Measurements from ENCODE around the gene IBA57. TPM values are rescaled to one million over a fixed set of nuclear protein-coding genes. Genes with fewer than 3 reads are reported as not detected.

The IBA57 gene
- polyA plus RNA-seq: 1 to 10 TPM; 2.0 to 4.4 (median 2.0) TPM

DNA sequence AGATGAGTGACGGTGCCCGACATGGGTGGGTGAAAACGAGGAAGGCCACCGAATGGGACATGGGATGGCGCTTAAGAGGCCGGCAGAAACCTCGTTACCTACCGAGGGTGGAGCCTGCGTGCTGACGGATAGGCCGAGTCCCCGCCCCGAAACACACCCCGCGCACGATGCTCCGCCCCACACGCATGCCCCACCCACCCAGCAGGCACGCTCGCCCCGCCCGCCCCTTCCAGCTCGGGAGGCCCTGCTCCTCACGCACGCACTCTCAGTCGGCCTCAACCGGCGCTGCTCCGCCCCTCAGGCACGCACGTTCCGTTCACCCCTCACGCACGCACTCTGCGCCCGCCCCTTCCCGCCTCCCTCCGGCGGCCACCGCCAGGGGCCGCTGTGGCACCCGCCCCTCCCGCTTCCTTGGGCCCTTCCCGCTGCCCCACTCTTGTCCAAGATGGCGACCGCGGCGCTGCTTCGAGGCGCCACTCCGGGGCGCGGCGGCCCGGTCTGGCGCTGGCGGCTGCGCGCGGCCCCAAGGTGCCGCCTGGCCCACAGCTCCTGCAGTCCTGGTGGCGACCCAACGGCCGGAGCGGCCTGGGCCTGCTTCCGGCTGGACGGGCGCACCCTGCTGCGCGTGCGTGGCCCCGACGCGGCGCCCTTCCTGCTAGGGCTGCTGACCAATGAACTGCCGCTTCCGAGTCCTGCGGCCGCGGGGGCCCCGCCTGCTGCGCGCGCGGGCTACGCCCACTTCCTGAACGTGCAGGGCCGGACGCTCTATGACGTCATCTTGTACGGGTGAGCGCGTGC, at the start of gene IBA57:
IBA57 (plus strand) TSS at position 433 of the 798 bp plus-strand sequence; CDS start at position 446, 13 bp downstream.
- H3K27me3 Mint-ChIP-seq (ENCODE audit: low read depth in 3 of 3): peaks cover 4 to 13% (median 10%) of the 10 kb centered on the region in 3 donors
- no peaks in the 10 kb centered on the region for H3K9me3 Mint-ChIP-seq
- H3K27ac Mint-ChIP-seq: peak within 1 kb of the TSS; percentile 88 to 99 (median 96)
- peak; percentile 100 for DNase-seq
- H3K4me3 Mint-ChIP-seq: peak within 1 kb of the TSS; percentile 89 to 96 (median 91)
- H3K4me1 Mint-ChIP-seq: peaks cover 20 to 29% of the 10 kb centered on the region in 2 donors
- H3K36me3 Mint-ChIP-seq: no peaks in the 10 kb centered on the region

DNA sequence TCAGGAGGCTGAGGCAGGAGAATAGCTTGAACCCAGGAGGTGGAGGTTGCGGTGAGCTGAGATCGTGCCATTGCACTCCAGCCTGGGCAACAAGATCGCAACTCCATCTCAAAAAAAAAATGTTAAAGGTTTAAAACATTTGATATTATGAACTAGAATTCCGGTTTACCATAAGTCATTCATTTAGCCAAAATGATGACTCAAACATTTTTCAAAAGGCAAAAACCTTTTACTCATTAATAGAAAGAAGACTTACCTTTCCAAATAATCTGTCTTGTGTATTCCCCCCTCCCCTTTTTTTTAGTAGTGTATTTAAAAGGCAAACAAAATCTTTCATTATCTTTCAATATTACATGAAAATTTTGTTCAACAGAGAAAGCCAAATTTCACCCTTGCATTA, 48.3 kb upstream of the IBA57 start:
- Mint-ChIP-seq H3K4me3 (no peak overlapping the region), H3K36me3 (no peaks in the 10 kb centered on the region), H3K9me3 (no peaks in the 10 kb centered on the region), H3K27ac (no peak overlapping the region), H3K4me1 (no peaks in the 10 kb centered on the region), H3K27me3 (ENCODE audit: low read depth in 3 of 3) (peaks cover 0 to 5% (median 2%) of the 10 kb centered on the region in 3 donors)
- no peak for DNase-seq

DNA sequence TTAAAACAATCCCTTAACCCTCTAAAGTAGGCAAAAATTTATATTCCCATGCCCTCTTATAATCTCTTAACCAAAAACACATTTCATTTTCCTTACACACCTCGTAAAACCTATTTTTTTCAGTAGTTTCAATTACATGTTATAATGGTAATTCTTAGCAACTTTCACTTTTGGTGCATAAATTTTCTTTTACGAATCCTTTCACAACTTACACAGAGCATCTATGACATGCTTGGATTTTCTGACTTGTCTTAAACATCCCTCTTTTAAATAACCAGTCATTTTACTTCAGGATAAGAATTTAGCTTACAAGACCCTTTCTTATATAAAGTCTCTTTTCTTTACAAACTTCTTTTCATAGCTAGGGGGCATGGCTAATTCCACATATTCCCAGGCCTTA, 47.6 kb upstream of the IBA57 start:
- Mint-ChIP-seq H3K4me1 (no peaks in the 10 kb centered on the region), H3K36me3 (no peaks in the 10 kb centered on the region), H3K4me3 (no peak overlapping the region), H3K27ac (no peak overlapping the region), H3K9me3 (no peaks in the 10 kb centered on the region), H3K27me3 (ENCODE audit: low read depth in 3 of 3) (peaks cover 0 to 5% (median 2%) of the 10 kb centered on the region in 3 donors)
- no peak for DNase-seq

DNA sequence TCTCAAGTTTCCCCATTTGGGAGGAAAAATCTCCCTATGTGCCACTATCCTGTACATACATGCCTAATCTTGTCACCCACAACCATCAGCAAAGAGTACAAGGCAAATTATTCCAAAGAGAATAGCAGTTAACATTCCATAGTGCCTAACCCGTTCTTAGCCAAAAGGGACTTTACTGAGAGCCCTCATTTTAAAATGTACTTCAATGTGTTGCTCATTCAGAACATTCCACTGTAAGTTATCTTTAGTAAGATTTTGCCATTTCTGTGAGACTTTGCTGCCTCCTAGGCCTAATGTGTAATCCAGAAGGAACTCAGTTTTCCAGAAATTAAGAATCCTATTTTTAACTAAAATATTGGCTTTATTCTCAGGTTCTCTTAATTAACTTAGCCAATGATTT, 45.3 kb upstream of the IBA57 start:
- peaks cover 0 to 5% (median 2%) of the 10 kb centered on the region in 3 donors for H3K27me3 Mint-ChIP-seq (ENCODE audit: low read depth in 3 of 3)
- no peaks in the 10 kb centered on the region for H3K9me3 Mint-ChIP-seq
- no peak overlapping the region for H3K4me3 Mint-ChIP-seq
- no peaks in the 10 kb centered on the region for H3K36me3 Mint-ChIP-seq
- H3K4me1 Mint-ChIP-seq: no peaks in the 10 kb centered on the region
- DNase-seq: no peak
- peak overlapping the region in 1 of 6 donors; percentile 16 for H3K27ac Mint-ChIP-seq

DNA sequence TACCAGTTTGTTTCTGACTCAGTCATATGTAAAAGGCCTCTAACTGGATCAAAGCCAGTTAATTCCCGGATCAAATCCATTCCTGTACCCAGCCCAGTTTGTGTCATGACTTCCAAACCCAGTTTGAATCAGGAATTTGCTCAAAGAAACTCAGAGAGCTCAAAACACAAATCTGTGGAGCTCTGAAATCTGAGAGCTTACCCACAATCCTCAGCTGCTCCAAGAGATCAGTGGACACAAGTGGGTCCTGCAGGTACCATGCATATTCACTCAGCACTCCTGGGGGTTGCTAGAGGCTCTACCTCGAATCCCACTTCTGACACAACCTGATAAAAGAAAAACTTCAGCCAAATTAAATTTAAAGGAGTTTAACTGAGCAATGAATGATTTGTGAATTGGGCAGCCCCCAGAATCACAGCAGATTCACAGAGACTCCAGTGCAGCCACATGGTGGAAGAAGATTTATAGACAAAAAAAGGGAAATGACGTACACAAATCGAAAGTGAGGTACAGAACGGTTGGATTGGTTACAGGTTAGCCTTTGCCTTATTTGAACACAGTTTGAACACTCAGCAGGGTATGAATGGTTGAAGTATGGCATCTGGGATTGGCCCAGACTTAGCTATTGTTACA, 44.6 kb upstream of the IBA57 start:
- no peak overlapping the region for H3K4me3 Mint-ChIP-seq
- peak overlapping the region in 1 of 6 donors; percentile 16 for H3K27ac Mint-ChIP-seq
- no peak for DNase-seq
- no peaks in the 10 kb centered on the region for H3K9me3 Mint-ChIP-seq
- no peaks in the 10 kb centered on the region for H3K36me3 Mint-ChIP-seq
- no peaks in the 10 kb centered on the region for H3K4me1 Mint-ChIP-seq
- peaks cover 0 to 5% (median 2%) of the 10 kb centered on the region in 3 donors for H3K27me3 Mint-ChIP-seq (ENCODE audit: low read depth in 3 of 3)

DNA sequence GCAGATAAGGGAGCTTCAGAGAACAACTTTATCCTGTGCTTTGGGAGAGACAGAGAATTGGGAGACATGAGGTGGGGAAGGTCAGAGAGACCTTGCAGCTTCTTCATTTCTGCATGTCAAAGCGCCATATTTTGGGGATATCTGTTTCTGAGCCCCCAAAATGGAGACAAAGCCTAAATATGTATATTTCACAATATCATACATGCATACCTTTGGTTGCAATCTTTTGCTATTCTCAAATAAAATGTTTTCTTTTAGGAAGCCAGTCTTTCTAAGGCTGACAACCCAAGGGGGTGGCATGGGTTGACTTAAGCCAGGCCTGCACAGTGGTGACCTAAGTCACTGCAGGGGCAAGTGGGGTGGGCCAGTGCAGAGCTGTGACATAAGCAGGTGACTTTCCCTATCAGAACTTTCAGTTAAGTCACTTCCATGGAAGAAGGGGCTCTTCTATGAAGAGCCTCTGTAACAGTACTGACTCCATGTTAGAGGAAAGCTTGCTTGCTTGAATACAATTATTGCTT, 42.6 kb upstream of the IBA57 start:
- no peaks in the 10 kb centered on the region for H3K9me3 Mint-ChIP-seq
- H3K4me3 Mint-ChIP-seq: no peak overlapping the region
- no peaks in the 10 kb centered on the region for H3K4me1 Mint-ChIP-seq
- DNase-seq: no peak
- no peaks in the 10 kb centered on the region for H3K36me3 Mint-ChIP-seq
- peaks cover 2 to 5% (median 2%) of the 10 kb centered on the region in 3 donors for H3K27me3 Mint-ChIP-seq (ENCODE audit: low read depth in 3 of 3)
- H3K27ac Mint-ChIP-seq: no peak overlapping the region

DNA sequence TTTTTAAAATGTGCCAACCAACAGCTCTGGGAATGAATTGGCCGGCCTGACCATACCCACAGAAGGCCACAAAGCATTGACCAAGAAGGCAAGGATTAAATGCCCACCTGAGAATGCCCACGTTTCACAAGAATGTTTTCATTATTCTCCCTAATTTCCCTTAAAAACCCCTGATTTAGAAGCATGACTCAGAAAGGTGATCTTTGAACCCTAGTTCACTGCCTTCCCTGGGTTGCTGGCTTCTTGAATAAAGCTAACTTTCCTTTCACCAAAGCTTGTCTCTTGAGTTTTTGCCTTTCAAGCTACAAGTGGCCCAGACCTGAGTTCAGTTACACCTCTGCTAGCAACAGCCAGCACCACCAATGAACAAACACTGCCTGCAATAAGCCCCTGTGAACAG, 42.1 kb upstream of the IBA57 start:
- no peaks in the 10 kb centered on the region for H3K4me1 Mint-ChIP-seq

DNA sequence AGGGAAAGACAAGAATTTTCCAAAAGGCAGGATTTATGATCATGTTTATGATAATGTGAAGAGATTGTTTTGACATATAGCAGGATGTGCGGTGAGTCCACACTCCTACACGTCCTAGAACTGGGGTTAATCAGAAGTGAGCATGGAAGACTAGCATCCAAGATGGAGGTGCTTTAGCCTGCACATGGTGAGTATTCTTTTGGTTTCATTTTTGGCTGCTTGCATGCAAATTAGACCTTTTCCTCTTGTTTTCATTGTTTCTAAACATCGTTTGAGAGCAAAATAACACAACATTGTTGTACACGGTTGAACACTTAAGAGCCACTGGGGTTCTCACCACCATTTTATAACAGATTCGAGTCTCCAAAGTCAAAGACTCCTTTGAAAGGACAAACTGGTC, 40.4 kb upstream of the IBA57 start:
- no peak overlapping the region for H3K4me3 Mint-ChIP-seq
- H3K9me3 Mint-ChIP-seq: no peaks in the 10 kb centered on the region

More for the DNA sequence above, 42.1 kb upstream of the IBA57 start:
- H3K9me3 Mint-ChIP-seq: no peaks in the 10 kb centered on the region
- no peak overlapping the region for H3K4me3 Mint-ChIP-seq
- no peak for DNase-seq
- H3K27me3 Mint-ChIP-seq (ENCODE audit: low read depth in 3 of 3): peaks cover 0 to 5% (median 2%) of the 10 kb centered on the region in 3 donors
- no peaks in the 10 kb centered on the region for H3K36me3 Mint-ChIP-seq
- no peak overlapping the region for H3K27ac Mint-ChIP-seq

DNA sequence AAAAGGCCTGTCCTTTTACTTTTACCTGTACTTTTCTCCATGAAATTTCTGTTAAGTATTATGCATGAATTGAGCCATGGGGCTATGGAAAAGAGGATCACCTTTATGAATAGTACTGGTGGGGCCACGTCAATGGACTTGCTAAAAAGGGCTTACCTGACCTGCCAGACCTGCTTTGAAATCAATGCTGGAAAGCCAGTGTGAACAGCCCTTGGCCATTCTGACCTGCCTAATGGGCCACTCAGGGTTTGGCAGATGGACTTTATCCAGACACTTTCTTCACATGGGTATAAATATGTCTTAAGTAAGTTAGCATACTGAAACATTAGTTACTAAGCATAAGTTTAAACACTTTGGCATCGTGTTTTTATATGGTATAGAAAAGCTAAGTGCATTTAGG, 33.8 kb upstream of the IBA57 start:
- Mint-ChIP-seq H3K27ac (no peak overlapping the region), H3K4me1 (peaks cover 7 to 9% of the 10 kb centered on the region in 2 donors), H3K4me3 (no peak overlapping the region), H3K9me3 (no peaks in the 10 kb centered on the region), H3K27me3 (ENCODE audit: low read depth in 3 of 3) (peaks cover 0 to 5% (median 0%) of the 10 kb centered on the region in 3 donors), H3K36me3 (no peaks in the 10 kb centered on the region)
- DNase-seq: no peak

More for the DNA sequence above, 40.4 kb upstream of the IBA57 start:
- Mint-ChIP-seq H3K27ac (no peak overlapping the region), H3K4me1 (no peaks in the 10 kb centered on the region), H3K27me3 (ENCODE audit: low read depth in 3 of 3) (peaks cover 0 to 5% (median 0%) of the 10 kb centered on the region in 3 donors), H3K36me3 (no peaks in the 10 kb centered on the region)
- no peak for DNase-seq

DNA sequence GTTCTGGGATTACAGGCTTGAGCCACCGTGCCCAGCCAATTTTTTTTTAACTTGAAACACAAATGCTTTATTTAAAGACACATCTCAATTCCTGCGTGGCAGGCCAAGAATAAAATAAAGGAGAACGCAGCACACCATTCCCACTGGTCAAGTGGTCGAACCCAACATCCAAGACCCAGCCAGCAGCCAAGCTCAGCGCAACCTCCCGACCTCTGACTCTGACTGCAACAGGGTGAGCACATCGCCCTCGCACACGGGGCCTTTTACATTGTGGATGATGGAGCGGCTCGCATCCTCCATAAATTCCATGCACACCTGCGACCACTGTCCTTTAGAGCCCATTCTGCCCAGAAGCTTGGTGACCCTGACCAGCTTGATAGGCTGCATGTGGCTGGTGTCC, 31.0 kb upstream of the IBA57 start:
- H3K4me3 Mint-ChIP-seq: no peak overlapping the region
- H3K4me1 Mint-ChIP-seq: peaks cover 15 to 18% of the 10 kb centered on the region in 2 donors
- H3K27ac Mint-ChIP-seq: no peak overlapping the region
- peaks cover under 1 to 3% (median 1%) of the 10 kb centered on the region in 3 donors for H3K27me3 Mint-ChIP-seq (ENCODE audit: low read depth in 3 of 3)
- no peaks in the 10 kb centered on the region for H3K36me3 Mint-ChIP-seq
- no peaks in the 10 kb centered on the region for H3K9me3 Mint-ChIP-seq
- no peak for DNase-seq

DNA sequence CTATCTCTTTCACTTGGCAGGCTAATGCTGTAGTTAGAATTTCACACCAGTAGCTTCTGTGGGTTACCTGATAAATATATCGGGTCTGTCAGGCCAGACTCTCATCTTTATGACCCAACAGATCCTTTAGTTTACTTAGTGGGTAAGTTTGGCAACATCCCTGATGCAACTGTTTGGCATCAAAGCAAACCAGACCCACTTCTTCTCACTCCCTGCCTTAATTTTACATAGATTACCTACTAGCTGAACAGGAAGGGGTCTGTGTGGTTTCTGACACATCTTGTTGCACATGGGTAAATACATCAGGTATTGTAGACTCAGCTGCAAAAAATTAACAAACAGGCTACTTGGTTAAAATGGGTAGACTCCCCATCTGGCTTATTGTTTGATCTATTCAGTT, 28.7 kb upstream of the IBA57 start:
- peaks cover 25% of the 10 kb centered on the region in 2 donors for H3K4me1 Mint-ChIP-seq
- no peaks in the 10 kb centered on the region for H3K9me3 Mint-ChIP-seq
- peak overlapping the region in 2 of 5 donors; percentile 0 to 10 for H3K4me3 Mint-ChIP-seq
- peak overlapping the region; percentile 21 to 83 (median 73) for H3K27ac Mint-ChIP-seq
- no peaks in the 10 kb centered on the region for H3K36me3 Mint-ChIP-seq
- peak; percentile 41 to 51 (median 45) for DNase-seq
- peaks cover 8 to 10% (median 10%) of the 10 kb centered on the region in 3 donors for H3K27me3 Mint-ChIP-seq (ENCODE audit: low read depth in 3 of 3)

DNA sequence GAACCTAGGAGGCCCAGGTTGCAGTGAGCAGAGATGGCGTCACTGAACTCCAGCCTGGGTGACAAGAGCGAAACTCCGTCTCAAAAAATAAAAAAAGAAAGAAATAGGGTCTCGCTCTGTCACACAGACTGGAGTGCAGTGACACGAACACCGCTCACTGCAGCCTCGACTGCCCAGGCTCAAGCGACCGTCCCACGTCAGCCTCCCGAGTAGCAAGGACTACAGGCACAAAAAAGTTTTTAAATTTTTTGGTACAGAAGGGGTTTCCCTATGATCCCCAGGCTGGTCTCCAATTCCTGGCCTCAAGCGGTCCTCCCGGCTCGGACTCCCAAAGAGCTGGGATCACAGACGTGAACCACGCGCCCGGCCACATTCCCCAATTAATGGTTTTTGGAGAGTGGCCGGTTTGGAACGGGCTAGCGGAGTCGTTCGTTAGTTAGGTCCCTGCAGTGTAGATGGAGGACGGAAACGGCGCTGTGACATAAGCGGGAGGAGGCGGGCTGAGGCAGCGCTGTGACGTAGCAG, 26.1 kb upstream of the IBA57 start:
- H3K36me3 Mint-ChIP-seq: no peaks in the 10 kb centered on the region
- peak overlapping the region; percentile 93 to 99 (median 98) for H3K4me3 Mint-ChIP-seq
- H3K9me3 Mint-ChIP-seq: no peaks in the 10 kb centered on the region
- no peak for DNase-seq
- H3K27ac Mint-ChIP-seq: peak overlapping the region; percentile 96 to 100 (median 99)
- peaks cover 8 to 16% (median 10%) of the 10 kb centered on the region in 3 donors for H3K27me3 Mint-ChIP-seq (ENCODE audit: low read depth in 3 of 3)
- peaks cover 46 to 48% of the 10 kb centered on the region in 2 donors for H3K4me1 Mint-ChIP-seq

DNA sequence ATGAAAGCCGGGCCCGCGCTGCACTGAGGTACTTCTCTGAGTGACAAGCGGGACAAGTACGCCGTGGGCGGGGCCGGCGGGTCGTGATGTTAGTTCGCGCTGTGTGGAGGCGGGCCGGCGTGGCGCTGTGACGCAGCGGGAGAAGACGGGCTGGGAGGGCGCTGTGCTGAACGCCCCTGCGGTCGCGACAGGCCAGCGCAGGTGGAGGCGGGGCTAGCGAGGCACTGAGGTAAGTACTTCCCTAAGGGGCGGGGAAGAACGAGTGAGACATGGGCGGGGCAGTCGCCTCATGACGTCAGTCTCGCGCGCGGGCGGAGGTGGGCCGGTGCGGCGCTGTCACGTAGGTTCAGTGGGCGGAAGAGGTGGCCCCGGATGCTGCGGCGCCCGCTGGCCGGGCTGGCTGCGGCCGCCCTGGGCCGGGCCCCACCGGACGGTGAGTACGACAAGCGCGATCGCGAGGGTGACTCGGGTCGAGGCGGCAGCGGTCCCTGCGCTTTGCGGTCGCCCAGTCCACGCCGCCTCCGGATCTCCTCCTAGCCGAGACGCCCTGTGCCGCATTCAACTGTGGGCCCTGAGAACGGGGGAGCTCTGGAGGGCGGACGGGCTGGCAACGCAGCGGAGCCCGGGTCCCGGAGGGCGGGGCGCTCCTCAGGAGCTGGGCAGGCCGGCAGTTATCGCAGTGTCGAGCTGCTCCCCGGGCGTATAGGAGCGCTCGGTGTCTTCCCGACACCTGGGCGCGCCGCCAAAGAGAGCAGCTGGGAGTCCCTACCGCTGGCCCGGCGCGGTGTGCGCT, 25.5 kb upstream of the IBA57 start, which contains the start of gene GUK1:
GUK1 (plus strand) TSS at position 349 of the 793 bp plus-strand sequence; CDS start at position 373, 24 bp downstream.
- DNase-seq: peak; percentile 100
- H3K4me1 Mint-ChIP-seq: peaks cover 46 to 51% of the 10 kb centered on the region in 2 donors
- H3K27ac Mint-ChIP-seq: peak within 1 kb of the TSS; percentile 96 to 100 (median 99)
- H3K4me3 Mint-ChIP-seq: peak within 1 kb of the TSS; percentile 93 to 99 (median 98)
- no peaks in the 10 kb centered on the region for H3K36me3 Mint-ChIP-seq
- no peaks in the 10 kb centered on the region for H3K9me3 Mint-ChIP-seq
- H3K27me3 Mint-ChIP-seq (ENCODE audit: low read depth in 3 of 3): peaks cover 8 to 16% (median 10%) of the 10 kb centered on the region in 3 donors

All from immature natural killer cell (primary cell).